ENCODE measurements around the gene BMX.

The BMX gene

GRCh38 chrX:15500497-15500966 is at the start of gene BMX:
TSS of gene BMX (plus strand) at chrX:15500807. CDS start at chrX:15508354, 7,547 bp downstream.
- TF ChIP-seq, protein P1, sequence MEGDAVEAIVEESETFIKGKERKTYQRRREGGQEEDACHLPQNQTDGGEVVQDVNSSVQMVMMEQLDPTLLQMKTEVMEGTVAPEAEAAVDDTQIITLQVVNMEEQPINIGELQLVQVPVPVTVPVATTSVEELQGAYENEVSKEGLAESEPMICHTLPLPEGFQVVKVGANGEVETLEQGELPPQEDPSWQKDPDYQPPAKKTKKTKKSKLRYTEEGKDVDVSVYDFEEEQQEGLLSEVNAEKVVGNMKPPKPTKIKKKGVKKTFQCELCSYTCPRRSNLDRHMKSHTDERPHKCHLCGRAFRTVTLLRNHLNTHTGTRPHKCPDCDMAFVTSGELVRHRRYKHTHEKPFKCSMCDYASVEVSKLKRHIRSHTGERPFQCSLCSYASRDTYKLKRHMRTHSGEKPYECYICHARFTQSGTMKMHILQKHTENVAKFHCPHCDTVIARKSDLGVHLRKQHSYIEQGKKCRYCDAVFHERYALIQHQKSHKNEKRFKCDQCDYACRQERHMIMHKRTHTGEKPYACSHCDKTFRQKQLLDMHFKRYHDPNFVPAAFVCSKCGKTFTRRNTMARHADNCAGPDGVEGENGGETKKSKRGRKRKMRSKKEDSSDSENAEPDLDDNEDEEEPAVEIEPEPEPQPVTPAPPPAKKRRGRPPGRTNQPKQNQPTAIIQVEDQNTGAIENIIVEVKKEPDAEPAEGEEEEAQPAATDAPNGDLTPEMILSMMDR (conservative IDR thresholded peaks at IDR 0.05; ENCODE audit: low read depth, low read length) = no peak
- DNase-seq (ENCODE audit: low read depth) = no peak
- H3K4me3 ChIP-seq (ENCODE audit: low read length) = no peak within 1 kb of the TSS

- DNase-seq (ENCODE audit: low read depth) = no peak
Observed at GRCh38 chrX:15451913-15452312, 48.7 kb upstream of the BMX start.

DNA sequence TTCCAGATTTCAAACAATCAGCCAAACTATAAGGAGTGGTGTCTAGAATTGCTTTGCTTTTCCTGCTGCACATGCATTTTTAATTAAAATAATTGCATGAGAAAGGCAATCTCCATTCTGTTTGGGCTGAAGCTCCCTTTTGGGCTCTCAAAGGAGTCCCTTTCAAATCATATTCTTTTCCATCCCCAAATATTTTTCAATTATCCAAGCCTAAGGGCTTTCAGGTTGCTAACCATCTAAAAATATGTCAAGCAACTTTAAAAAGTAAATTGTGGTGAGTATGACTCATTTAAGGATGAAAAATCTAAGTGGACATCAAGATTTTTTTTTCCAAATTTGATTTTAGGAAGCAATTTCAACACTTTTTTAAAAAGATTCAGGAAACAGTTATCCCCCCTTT is 35.9 kb upstream of the BMX start:
- no peak overlapping the region for H3K4me3 ChIP-seq (ENCODE audit: low read length)
- DNase-seq (ENCODE audit: low read depth) = no peak
- TF ChIP-seq, protein P1 (conservative IDR thresholded peaks at IDR 0.05; ENCODE audit: low read depth, low read length) = no peak

More at GRCh38 chrX:15451913-15452312, 48.7 kb upstream of the BMX start:
- no peak overlapping the region for H3K4me3 ChIP-seq (ENCODE audit: low read length)
- TF ChIP-seq, protein P1 (conservative IDR thresholded peaks at IDR 0.05; ENCODE audit: low read depth, low read length) = no peak

GRCh38 chrX:15465347-15465746 is 35.3 kb upstream of the BMX start:
- TF ChIP-seq, protein P1 (conservative IDR thresholded peaks at IDR 0.05; ENCODE audit: low read depth, low read length) = no peak
- no peak for DNase-seq (ENCODE audit: low read depth)

GRCh38 chrX:15465896-15466651 is 34.5 kb upstream of the BMX start:
- H3K4me3 ChIP-seq (ENCODE audit: low read length) = no peak overlapping the region
- TF ChIP-seq, protein P1 (conservative IDR thresholded peaks at IDR 0.05; ENCODE audit: low read depth, low read length) = peak; percentile 17
- DNase-seq (ENCODE audit: low read depth) = no peak

More at GRCh38 chrX:15465347-15465746, 35.3 kb upstream of the BMX start:
- H3K4me3 ChIP-seq (ENCODE audit: low read length) = no peak overlapping the region

DNA sequence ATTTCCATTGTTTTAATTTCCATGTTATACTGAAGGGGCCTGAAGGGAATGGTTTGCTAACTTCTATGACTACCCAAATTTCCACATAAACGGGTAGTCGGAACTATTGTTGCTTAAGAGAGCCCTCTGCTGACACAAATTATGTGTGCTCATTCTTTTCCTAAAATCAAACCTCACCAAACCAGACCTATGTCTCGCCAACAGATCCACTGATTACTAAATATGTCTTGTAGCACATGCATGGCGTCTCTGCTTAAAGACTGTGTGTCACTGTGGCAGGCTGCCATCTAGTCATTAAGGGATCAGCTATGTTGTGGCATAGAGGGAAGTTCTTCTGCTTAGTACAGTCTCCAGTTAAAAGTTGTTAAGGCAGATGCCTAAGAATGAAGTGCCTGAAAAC is 32.6 kb upstream of the BMX start:
- TF ChIP-seq, protein P1 (conservative IDR thresholded peaks at IDR 0.05; ENCODE audit: low read depth, low read length) = peak; percentile 49
- no peak overlapping the region for H3K4me3 ChIP-seq (ENCODE audit: low read length)
- DNase-seq (ENCODE audit: low read depth) = peak; percentile 20

GRCh38 chrX:15469613-15470012 is 31.0 kb upstream of the BMX start:
- no peak overlapping the region for H3K4me3 ChIP-seq (ENCODE audit: low read length)
- no peak for DNase-seq (ENCODE audit: low read depth)
- TF ChIP-seq, protein P1 (conservative IDR thresholded peaks at IDR 0.05; ENCODE audit: low read depth, low read length) = no peak

Measured in retinal pigment epithelial cell (primary cell).